ENCODE results near the gene INF2.
"Not testable (repeated sequence)": the region's sequence is repeated elsewhere in the genome, so short reads cannot be mapped to it uniquely, and the experiment has no call there.

Gene INF2

GRCh38 chr14:104657563-104658324 lies 31.7 kb upstream of the INF2 start:
- no peak for DNase-seq (ENCODE audit: low read depth)
- TF ChIP-seq CTCF (conservative IDR thresholded peaks at IDR 0.05; ENCODE audit: low read depth, low read length): no peak
- H3K4me3 ChIP-seq (ENCODE audit: low read depth, low read length): no peak overlapping the region

- H3K4me3 ChIP-seq (ENCODE audit: low read depth, low read length): no peak overlapping the region
- DNase-seq (ENCODE audit: low read depth): no peak
- no peak for TF ChIP-seq CTCF (conservative IDR thresholded peaks at IDR 0.05; ENCODE audit: low read depth, low read length)
Observed at GRCh38 chr14:104658325-104658712, 31.1 kb upstream of the INF2 start.

- no peak for DNase-seq (ENCODE audit: low read depth)
- no peak for TF ChIP-seq CTCF (conservative IDR thresholded peaks at IDR 0.05; ENCODE audit: low read depth, low read length)
- H3K4me3 ChIP-seq (ENCODE audit: low read depth, low read length): no peak overlapping the region
Observed at GRCh38 chr14:104659146-104659545, 30.3 kb upstream of the INF2 start.

- no peak overlapping the region for H3K4me3 ChIP-seq (ENCODE audit: low read depth, low read length)
- DNase-seq (ENCODE audit: low read depth): no peak
- TF ChIP-seq CTCF (conservative IDR thresholded peaks at IDR 0.05; ENCODE audit: low read depth, low read length): no peak
Observed at GRCh38 chr14:104659764-104660523, 29.5 kb upstream of the INF2 start.

GRCh38 chr14:104660597-104660996 lies 28.8 kb upstream of the INF2 start:
- H3K4me3 ChIP-seq (ENCODE audit: low read depth, low read length): no peak overlapping the region
- no peak for TF ChIP-seq CTCF (conservative IDR thresholded peaks at IDR 0.05; ENCODE audit: low read depth, low read length)
- DNase-seq (ENCODE audit: low read depth): no peak

- TF ChIP-seq CTCF (conservative IDR thresholded peaks at IDR 0.05; ENCODE audit: low read depth, low read length): no peak
- H3K4me3 ChIP-seq (ENCODE audit: low read depth, low read length): no peak overlapping the region
- DNase-seq (ENCODE audit: low read depth): no peak
Observed at GRCh38 chr14:104661086-104661485, 28.3 kb upstream of the INF2 start.

- DNase-seq (ENCODE audit: low read depth); H3K4me3 ChIP-seq (ENCODE audit: low read depth, low read length): not testable (repeated sequence)
Observed at GRCh38 chr14:104661528-104662157, 27.8 kb upstream of the INF2 start.

GRCh38 chr14:104662472-104662871 lies 26.9 kb upstream of the INF2 start:
- H3K4me3 ChIP-seq (ENCODE audit: low read depth, low read length); DNase-seq (ENCODE audit: low read depth): not testable (repeated sequence)
